Keratinocyte (primary cell): ENCODE measurements around the gene CAMKMT. TPM values are rescaled to one million over a fixed set of nuclear protein-coding genes. Genes with fewer than 3 reads are reported as not detected.

ENCODE experiments used
- DNase-seq: peaks from one replicate; pipeline ENCODE4 v3.0.0-alpha.2; 2011; ENCODE audit warnings: low read depth, missing footprints, low spot score
- FAIRE-seq: peaks from 2 replicates; lab custom pipeline; 2011; peaks lifted over from hg19 to GRCh38; lab: Jason Lieb, UNC
- H2AFZ ChIP-seq: 2 replicates; pipeline ENCODE4 v1.6.0; 2012; ENCODE audit warnings: low read length, control low read depth, inconsistent platforms; ENCODE audit not compliant: control insufficient read depth
- H3K27ac ChIP-seq: 2 replicates; pipeline ENCODE4 v1.5.1; 2011; ENCODE audit warnings: low read length; ENCODE audit not compliant: control insufficient read depth, insufficient read depth
- H3K27me3 ChIP-seq: 3 replicates; pipeline ENCODE4 v1.6.0; 2011; ENCODE audit warnings: low read length; ENCODE audit not compliant: control insufficient read depth, insufficient read depth; ENCODE audit errors: extremely low read depth
- H3K36me3 ChIP-seq, 2 experiments: 2 replicates in 1 of 2; 3 replicates in 1 of 2; pipeline ENCODE4 v1.5.1; 2011; ENCODE audit warnings: low read length in 2 of 2, mild to moderate bottlenecking in 1 of 2; ENCODE audit not compliant: control insufficient read depth in 2 of 2, insufficient read depth in 2 of 2; ENCODE audit errors: extremely low read depth in 1 of 2
- H3K4me1 ChIP-seq: 3 replicates; pipeline ENCODE4 v1.5.1; 2011; ENCODE audit warnings: low read length; ENCODE audit not compliant: control insufficient read depth, insufficient read depth; ENCODE audit errors: extremely low read depth
- H3K4me2 ChIP-seq: 3 replicates; pipeline ENCODE4 v1.6.0; 2011; ENCODE audit warnings: low read depth, low read length; ENCODE audit not compliant: control insufficient read depth, insufficient read depth; ENCODE audit errors: extremely low read depth
- H3K4me3 ChIP-seq, 3 experiments: fragments of 200-600 bp in 1 of 3; sonication (generic) in 1 of 3; 2 replicates in 2 of 3; 3 replicates in 1 of 3; pipeline ENCODE4 v1.5.1; 2011 to 2016; ENCODE audit warnings: low read length in 3 of 3, mild to moderate bottlenecking in 3 of 3, control low read depth in 2 of 3, inconsistent platforms in 1 of 3, low read depth in 1 of 3, mixed read lengths in 1 of 3, mixed run types in 1 of 3, moderate library complexity in 1 of 3; ENCODE audit not compliant: control insufficient read depth in 2 of 3, insufficient read depth in 2 of 3; ENCODE audit errors: extremely low read depth in 1 of 3
- H3K79me2 ChIP-seq: 2 replicates; pipeline ENCODE4 v1.6.0; 2012; ENCODE audit warnings: low read length; ENCODE audit not compliant: control insufficient read depth, insufficient read depth
- H3K9ac ChIP-seq: 3 replicates; pipeline ENCODE4 v1.6.0; 2011; ENCODE audit warnings: low read length; ENCODE audit not compliant: control insufficient read depth, insufficient read depth; ENCODE audit errors: extremely low read depth
- H3K9me1 ChIP-seq: 3 replicates; pipeline ENCODE4 v1.6.0; 2011; ENCODE audit warnings: low read length; ENCODE audit not compliant: control insufficient read depth, insufficient read depth; ENCODE audit errors: extremely low read depth
- H3K9me3 ChIP-seq: 2 replicates; pipeline ENCODE4 v1.5.1; 2012; ENCODE audit warnings: low read depth, low read length; ENCODE audit not compliant: control insufficient read depth
- H4K20me1 ChIP-seq: 3 replicates; pipeline ENCODE4 v1.6.0; 2011; ENCODE audit warnings: low read length; ENCODE audit not compliant: control insufficient read depth, insufficient read depth; ENCODE audit errors: extremely low read depth
- EZH2 ChIP-seq: IDR thresholded peaks from one replicate; pipeline ENCODE4 v1.6.1; 2012; ENCODE audit warnings: inconsistent platforms, mild to moderate bottlenecking, low read length, moderate library complexity
- dilution Hi-C: fragments of 300-500 bp; cut with MboI; formaldehyde crosslinking; loops from one replicate; pipeline ENCODE4 v1.7.0; 2020; ENCODE audit warnings: low sequenced_read_pairs; ENCODE audit not compliant: extremely low pct_ligation_motif_present
- polyA plus RNA-seq, 5 experiments: library from polyadenylated mRNA; depleted of rRNA in 3 of 5; stranded (reverse) in 3 of 5; stranded (forward) in 1 of 5; unstranded in 1 of 5; fragments of >200 nt; gene quantifications; 1 replicate in 1 of 5; 2 replicates in 3 of 5; 3 replicates in 1 of 5; pipeline versions ENCODE4 v1.2.1 to v1.2.3, GENCODE V29; 2011 to 2012; ENCODE audit warnings: missing spikeins in 2 of 5, low read depth in 1 of 5, low replicate concordance in 1 of 5
- TF ChIP-seq, protein P1 (sequence below), 3 experiments: IDR thresholded peaks in 1 of 3; conservative IDR thresholded peaks in 1 of 3; optimal IDR thresholded peaks in 1 of 3; 2 replicates in 2 of 3; 3 replicates in 1 of 3; pipeline versions ENCODE3 to v1.5.1; 2011; ENCODE audit warnings: low read length in 3 of 3, mild to moderate bottlenecking in 3 of 3, moderate library complexity in 2 of 3, control low read depth in 1 of 3, inconsistent platforms in 1 of 3; ENCODE audit not compliant: insufficient read depth in 2 of 3; ENCODE audit errors: extremely low read depth in 1 of 3

The CAMKMT gene
- polyA plus RNA-seq, 1 donor (not counting 4 experiments of a cell fraction or from before 2014, with no cell fraction given): 9.9 TPM

DNA sequence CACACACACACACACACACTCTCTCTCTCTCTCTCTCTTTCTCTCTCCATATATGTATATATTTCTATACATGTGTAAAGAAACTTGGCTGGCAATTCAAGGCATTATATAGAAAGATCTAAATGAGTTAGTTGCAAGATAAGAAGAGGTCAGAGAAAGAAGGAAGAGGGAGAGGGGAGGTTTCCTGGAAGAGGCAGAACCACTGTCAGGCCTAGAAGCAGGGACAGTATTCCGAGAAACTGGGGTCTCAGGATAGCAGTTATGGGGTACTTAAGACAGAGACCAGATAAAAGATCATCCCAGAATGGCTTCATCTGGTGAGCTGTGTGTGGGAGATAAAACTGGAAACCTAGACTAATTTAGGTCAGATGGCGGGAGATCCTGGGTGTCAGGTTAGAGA is 180.8 kb downstream of the CAMKMT start:
- Histone ChIP-seq H3K27me3 (no peaks in the 10 kb centered on the region), H3K4me2 (no peak overlapping the region), H3K36me3 (no peaks in the 10 kb centered on the region), H3K27ac (no peak overlapping the region), H3K9ac (no peak overlapping the region), H3K4me1 (peaks cover 10% of the 10 kb centered on the region), H2AFZ (no peak overlapping the region), H4K20me1 (no peaks in the 10 kb centered on the region), H3K9me3 (no peaks in the 10 kb centered on the region), H3K9me1 (peaks cover 2% of the 10 kb centered on the region), H3K4me3 (no peak overlapping the region), H3K79me2 (no peaks in the 10 kb centered on the region)
- no peak for FAIRE-seq
- no peak for DNase-seq
- TF ChIP-seq, protein P1, sequence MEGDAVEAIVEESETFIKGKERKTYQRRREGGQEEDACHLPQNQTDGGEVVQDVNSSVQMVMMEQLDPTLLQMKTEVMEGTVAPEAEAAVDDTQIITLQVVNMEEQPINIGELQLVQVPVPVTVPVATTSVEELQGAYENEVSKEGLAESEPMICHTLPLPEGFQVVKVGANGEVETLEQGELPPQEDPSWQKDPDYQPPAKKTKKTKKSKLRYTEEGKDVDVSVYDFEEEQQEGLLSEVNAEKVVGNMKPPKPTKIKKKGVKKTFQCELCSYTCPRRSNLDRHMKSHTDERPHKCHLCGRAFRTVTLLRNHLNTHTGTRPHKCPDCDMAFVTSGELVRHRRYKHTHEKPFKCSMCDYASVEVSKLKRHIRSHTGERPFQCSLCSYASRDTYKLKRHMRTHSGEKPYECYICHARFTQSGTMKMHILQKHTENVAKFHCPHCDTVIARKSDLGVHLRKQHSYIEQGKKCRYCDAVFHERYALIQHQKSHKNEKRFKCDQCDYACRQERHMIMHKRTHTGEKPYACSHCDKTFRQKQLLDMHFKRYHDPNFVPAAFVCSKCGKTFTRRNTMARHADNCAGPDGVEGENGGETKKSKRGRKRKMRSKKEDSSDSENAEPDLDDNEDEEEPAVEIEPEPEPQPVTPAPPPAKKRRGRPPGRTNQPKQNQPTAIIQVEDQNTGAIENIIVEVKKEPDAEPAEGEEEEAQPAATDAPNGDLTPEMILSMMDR (optimal IDR thresholded peaks at IDR 0.05 in 1 of 3, IDR thresholded peaks at IDR 0.05 in 1 of 3, conservative IDR thresholded peaks at IDR 0.05 in 1 of 3; ENCODE audit: extremely low read depth in 1 of 3, insufficient read depth in 2 of 3, low read length in 3 of 3): no peak
- no peak for TF ChIP-seq EZH2
- dilution Hi-C loops: no loop called here

DNA sequence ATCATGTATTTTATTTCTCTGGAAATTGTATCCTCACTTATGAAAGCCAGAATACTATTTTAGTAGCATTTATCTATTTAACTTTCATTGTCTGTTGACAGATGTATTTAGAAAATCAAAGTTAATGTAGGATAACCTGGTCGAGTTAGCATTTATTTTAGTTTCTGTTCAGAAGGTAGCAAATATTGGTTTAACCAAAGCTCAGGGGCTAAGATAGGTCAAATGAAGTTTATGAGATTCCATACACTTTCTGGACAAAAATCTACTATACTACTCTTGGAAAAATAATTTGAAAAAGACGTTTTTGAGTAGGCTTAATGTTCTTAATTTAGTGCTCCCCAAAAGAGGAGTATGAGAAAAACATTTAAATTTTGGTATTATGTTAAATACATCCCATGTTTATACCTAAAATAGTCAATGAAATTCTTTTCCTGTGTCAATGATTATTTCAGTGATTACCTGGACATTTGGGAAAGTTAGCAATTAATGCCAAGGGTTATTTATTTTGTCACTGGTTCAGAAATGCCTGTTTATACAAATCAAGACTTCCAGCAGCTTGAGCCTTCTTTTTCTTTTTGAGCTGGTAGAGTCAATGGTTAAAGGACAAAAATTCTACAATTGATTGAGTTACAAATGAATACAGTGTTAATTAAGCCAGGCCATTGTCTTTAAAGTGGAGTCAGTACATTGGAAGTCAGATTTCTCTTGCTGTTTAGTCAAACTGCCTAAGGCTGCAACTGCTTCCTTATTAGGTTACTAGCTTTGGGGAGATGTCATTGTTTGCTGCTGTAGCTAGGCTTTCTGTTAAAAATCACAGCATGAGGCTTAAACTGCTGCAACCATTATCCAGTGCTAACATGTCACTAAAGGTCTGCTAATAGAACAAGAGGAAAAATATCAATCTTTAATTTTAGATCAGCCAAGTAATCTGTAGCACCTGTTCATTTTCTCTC is 182.3 kb downstream of the CAMKMT start:
- Histone ChIP-seq H4K20me1 (no peaks in the 10 kb centered on the region), H3K4me3 (no peak overlapping the region), H3K4me2 (peak overlapping the region; percentile 29), H3K4me1 (peaks cover 17% of the 10 kb centered on the region), H3K9ac (no peak overlapping the region), H3K27me3 (no peaks in the 10 kb centered on the region), H3K79me2 (no peaks in the 10 kb centered on the region), H3K9me1 (peaks cover 2% of the 10 kb centered on the region), H3K27ac (no peak overlapping the region), H3K9me3 (no peaks in the 10 kb centered on the region), H3K36me3 (no peaks in the 10 kb centered on the region), H2AFZ (no peak overlapping the region)
- dilution Hi-C loops: no loop called here
- TF ChIP-seq EZH2: no peak
- TF ChIP-seq, protein P1 (optimal IDR thresholded peaks at IDR 0.05 in 1 of 3, IDR thresholded peaks at IDR 0.05 in 1 of 3, conservative IDR thresholded peaks at IDR 0.05 in 1 of 3; ENCODE audit: extremely low read depth in 1 of 3, insufficient read depth in 2 of 3, low read length in 3 of 3): no peak
- DNase-seq: no peak
- no peak for FAIRE-seq
